ENCODE results near the gene NOL4L. TPM values are rescaled to one million over a fixed set of nuclear protein-coding genes. Genes with fewer than 3 reads are reported as not detected.

Gene NOL4L
- total and polyA plus RNA-seq, 11 donors, result 2.6 to 15.0 (median 6.7) TPM

DNA sequence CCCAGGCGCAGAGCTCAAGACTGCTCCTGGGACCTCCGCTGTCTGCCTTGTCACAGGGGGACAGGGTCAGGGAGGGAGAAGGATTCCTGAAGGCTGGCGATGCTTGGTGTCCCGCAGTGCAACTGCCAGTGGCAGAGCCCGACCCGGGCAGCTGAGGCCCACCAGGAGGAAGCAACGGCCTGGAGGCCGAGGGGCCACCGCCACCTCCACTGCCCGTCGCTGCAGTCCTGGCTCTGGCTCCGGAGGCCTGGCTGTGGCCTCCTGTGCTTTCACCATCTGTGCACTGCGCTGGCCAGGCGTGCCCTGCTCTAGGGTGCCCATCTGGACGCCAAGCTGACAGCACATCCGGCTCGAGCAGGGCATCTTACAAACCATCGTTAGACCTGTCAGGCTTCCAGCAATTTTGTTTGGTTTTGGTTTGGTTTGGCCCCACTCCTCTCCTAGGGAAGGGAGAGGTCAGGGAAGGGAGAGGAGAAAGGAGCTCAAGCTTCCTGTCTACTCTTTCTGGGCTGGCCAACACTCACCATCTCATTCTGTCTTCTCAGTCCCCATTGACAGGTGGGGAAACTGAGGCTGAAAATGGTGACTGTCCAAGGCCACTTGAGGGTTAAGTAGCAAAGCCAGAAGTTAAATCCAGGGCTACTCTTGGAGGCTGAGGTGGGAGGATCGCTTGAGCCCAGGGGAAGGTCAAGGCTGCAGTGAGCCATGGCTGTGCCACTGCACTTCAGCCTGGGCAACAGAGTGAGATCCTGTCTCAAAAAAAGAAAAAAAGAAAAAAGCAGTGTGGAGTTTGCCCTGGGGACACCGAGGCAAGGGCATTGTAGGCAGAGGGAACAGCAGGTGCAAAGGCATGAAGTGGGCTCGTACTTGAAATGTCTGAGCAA is 37.7 kb upstream of the NOL4L start:
- Histone ChIP-seq H3K27me3 (peaks cover 0 to 14% (median 0%) of the 10 kb centered on the region in 9 donors), H3K4me1 (peaks cover 0 to 11% (median 9%) of the 10 kb centered on the region in 12 donors), H3K27ac (no peak overlapping the region), H3K4me3 (no peak overlapping the region), H3K36me3 (no peaks in the 10 kb centered on the region), H3K9me3 (no peaks in the 10 kb centered on the region)
- TF ChIP-seq, protein P1, sequence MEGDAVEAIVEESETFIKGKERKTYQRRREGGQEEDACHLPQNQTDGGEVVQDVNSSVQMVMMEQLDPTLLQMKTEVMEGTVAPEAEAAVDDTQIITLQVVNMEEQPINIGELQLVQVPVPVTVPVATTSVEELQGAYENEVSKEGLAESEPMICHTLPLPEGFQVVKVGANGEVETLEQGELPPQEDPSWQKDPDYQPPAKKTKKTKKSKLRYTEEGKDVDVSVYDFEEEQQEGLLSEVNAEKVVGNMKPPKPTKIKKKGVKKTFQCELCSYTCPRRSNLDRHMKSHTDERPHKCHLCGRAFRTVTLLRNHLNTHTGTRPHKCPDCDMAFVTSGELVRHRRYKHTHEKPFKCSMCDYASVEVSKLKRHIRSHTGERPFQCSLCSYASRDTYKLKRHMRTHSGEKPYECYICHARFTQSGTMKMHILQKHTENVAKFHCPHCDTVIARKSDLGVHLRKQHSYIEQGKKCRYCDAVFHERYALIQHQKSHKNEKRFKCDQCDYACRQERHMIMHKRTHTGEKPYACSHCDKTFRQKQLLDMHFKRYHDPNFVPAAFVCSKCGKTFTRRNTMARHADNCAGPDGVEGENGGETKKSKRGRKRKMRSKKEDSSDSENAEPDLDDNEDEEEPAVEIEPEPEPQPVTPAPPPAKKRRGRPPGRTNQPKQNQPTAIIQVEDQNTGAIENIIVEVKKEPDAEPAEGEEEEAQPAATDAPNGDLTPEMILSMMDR (IDR thresholded peaks at IDR 0.05), result no peak
- no peak for TF ChIP-seq POLR2A (IDR thresholded peaks at IDR 0.05)
- 85 to 89% (median 86%) methylated on average over 16 to 21 of the region's 21 CpGs for WGBS, 4 donors
- intact Hi-C loops (cut with DNase I), result no loop called here
- ATAC-seq, result no peak
- DNase-seq, result no peak

DNA sequence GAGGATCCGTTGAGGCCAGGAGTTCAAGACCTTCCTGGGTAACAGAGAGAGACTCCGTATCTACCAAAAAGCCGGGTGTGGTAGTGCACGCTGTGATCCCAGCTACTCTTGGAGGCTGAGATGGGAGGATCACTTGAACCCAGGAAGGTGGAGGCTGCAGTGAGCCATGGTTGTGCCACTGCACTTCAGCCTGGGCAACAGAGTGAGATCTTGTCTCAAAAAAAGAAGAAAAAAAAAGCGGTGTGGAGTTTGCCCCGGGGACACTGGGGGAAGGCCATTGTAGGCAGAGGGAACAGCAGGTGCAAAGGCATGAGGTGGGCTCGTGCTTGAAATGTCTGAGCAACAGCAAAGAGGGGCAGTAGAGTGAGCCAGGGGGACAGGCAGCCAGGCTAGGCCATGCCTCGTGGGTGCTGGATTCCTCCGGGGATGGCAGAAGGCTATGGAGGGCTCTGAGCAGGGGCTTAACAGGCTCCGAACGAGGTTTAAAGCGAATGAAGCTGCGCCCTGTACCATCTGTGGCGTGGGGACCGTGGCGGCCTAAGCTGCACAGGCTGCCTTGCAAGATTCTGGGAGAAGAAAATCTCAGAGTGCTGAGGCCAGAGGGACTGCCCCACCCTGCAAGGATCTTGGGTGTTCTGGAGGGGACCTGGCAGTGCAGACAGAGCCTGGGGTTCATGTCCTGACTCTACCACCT is 36.9 kb upstream of the NOL4L start:
- intact Hi-C loops (cut with DNase I), result no loop called here
- ATAC-seq (no peak), DNase-seq (no peak)
- Histone ChIP-seq H3K9me3 (no peaks in the 10 kb centered on the region), H3K4me1 (peaks cover 0 to 3% (median 2%) of the 10 kb centered on the region in 12 donors), H3K27me3 (peaks cover 0 to 11% (median 0%) of the 10 kb centered on the region in 9 donors), H3K4me3 (no peak overlapping the region), H3K27ac (no peak overlapping the region), H3K36me3 (no peaks in the 10 kb centered on the region)
- 76 to 87% (median 82%) methylated on average over 10 to 16 of the region's 16 CpGs for WGBS, 4 donors
- no peak for TF ChIP-seq POLR2A (IDR thresholded peaks at IDR 0.05)
- TF ChIP-seq, protein P1 (IDR thresholded peaks at IDR 0.05), result no peak

DNA sequence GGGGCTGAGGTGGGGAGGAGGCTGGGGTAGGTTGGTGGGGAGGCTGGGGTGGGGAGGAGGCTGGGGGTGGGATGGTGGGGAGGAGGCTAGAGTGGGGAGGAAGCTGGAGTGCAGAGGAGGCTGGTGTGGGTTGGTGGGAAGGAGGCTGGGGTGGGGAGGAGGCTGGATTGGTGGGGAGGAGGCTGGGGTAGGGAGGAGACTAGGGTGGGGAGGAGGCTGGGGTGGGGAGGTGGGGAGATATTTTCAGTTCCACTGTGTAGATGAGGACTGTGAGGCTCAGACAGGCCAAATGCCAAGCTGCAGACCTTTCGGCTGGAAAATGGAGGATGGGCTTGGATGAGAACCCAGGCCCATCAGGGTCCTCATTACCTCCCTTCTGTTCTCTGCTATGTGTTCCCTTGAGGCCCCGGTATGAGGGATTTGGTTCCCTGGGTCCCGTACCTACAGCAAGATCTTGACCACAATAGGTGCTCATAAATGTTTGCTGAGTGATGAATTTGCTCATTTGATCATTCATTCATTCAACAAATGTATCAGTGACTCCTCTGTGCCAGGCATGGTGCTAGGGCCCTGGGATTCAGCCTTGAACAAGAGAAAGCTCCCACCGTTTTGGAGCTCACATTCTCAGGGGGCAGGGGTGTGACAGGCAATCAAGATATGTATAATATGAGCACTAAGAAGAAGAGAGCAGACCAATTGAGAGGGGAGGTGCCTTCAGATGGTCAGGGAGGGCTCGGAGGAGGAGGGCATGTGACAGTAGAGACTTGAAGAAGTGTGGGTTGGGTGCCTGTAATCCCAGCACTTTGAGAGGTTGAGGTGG is 36.1 kb upstream of the NOL4L start:
- Histone ChIP-seq H3K27me3 (peaks cover 0 to 11% (median 0%) of the 10 kb centered on the region in 9 donors), H3K4me1 (no peaks in the 10 kb centered on the region), H3K36me3 (no peaks in the 10 kb centered on the region), H3K4me3 (no peak overlapping the region), H3K27ac (no peak overlapping the region), H3K9me3 (no peaks in the 10 kb centered on the region)
- ATAC-seq (no peak), DNase-seq (no peak)
- intact Hi-C loops (cut with DNase I), result no loop called here
- TF ChIP-seq POLR2A (IDR thresholded peaks at IDR 0.05), result no peak
- TF ChIP-seq, protein P1 (IDR thresholded peaks at IDR 0.05), result no peak
- 65 to 81% (median 75%) methylated on average over 5 of the region's 5 CpGs for WGBS, 4 donors
